ENCODE data around the gene RIMKLB.
"Not testable (repeated sequence)": the region's sequence is repeated elsewhere in the genome, so short reads cannot be mapped to it uniquely, and the experiment has no call there.

The RIMKLB gene

GRCh38 chr12:8701046-8701660 lies 3.4 kb downstream of the RIMKLB start:
- H3K4me3 ChIP-seq (ENCODE audit: low read length) = no peak overlapping the region
- no peak for TF ChIP-seq ZNF274 (IDR thresholded peaks at IDR 0.05; ENCODE audit: low read depth, low read length)

GRCh38 chr12:8702159-8702558 lies 4.4 kb downstream of the RIMKLB start:
- no peak for TF ChIP-seq ZNF274 (IDR thresholded peaks at IDR 0.05; ENCODE audit: low read depth, low read length)
- H3K4me3 ChIP-seq (ENCODE audit: low read length) = no peak overlapping the region

- no peak overlapping the region for H3K4me3 ChIP-seq (ENCODE audit: low read length)
- no peak for TF ChIP-seq ZNF274 (IDR thresholded peaks at IDR 0.05; ENCODE audit: low read depth, low read length)
Observed at GRCh38 chr12:8709124-8709830, 11.5 kb downstream of the RIMKLB start.

- no peak overlapping the region for H3K4me3 ChIP-seq (ENCODE audit: low read length)
- no peak for TF ChIP-seq ZNF274 (IDR thresholded peaks at IDR 0.05; ENCODE audit: low read depth, low read length)
Observed at GRCh38 chr12:8712572-8712971, 14.8 kb downstream of the RIMKLB start.

GRCh38 chr12:8722286-8722800 lies 24.6 kb downstream of the RIMKLB start:
- TF ChIP-seq ZNF274 (IDR thresholded peaks at IDR 0.05; ENCODE audit: low read depth, low read length) = no peak
- no peak overlapping the region for H3K4me3 ChIP-seq (ENCODE audit: low read length)

GRCh38 chr12:8734873-8735381 lies 37.1 kb downstream of the RIMKLB start:
- TF ChIP-seq ZNF274 (IDR thresholded peaks at IDR 0.05; ENCODE audit: low read depth, low read length) = no peak
- H3K4me3 ChIP-seq (ENCODE audit: low read length) = no peak overlapping the region

GRCh38 chr12:8742501-8742900 lies 44.7 kb downstream of the RIMKLB start:
- no peak overlapping the region for H3K4me3 ChIP-seq (ENCODE audit: low read length)
- no peak for TF ChIP-seq ZNF274 (IDR thresholded peaks at IDR 0.05; ENCODE audit: low read depth, low read length)

- not testable (repeated sequence) for H3K4me3 ChIP-seq (ENCODE audit: low read length)
Observed at GRCh38 chr12:8743121-8743520, 45.3 kb downstream of the RIMKLB start.

GRCh38 chr12:8745631-8746030 lies 47.8 kb downstream of the RIMKLB start:
- not testable (repeated sequence) for H3K4me3 ChIP-seq (ENCODE audit: low read length)

GRCh38 chr12:8746046-8746445 lies 48.3 kb downstream of the RIMKLB start:
- no peak for TF ChIP-seq ZNF274 (IDR thresholded peaks at IDR 0.05; ENCODE audit: low read depth, low read length)
- no peak overlapping the region for H3K4me3 ChIP-seq (ENCODE audit: low read length)

GRCh38 chr12:8760076-8760475 lies 62.3 kb downstream of the RIMKLB start:
- H3K4me3 ChIP-seq (ENCODE audit: low read length) = not testable (repeated sequence)

- not testable (repeated sequence) for H3K4me3 ChIP-seq (ENCODE audit: low read length)
Observed at GRCh38 chr12:8762701-8763100, 64.9 kb downstream of the RIMKLB start.

GRCh38 chr12:8766121-8766520 lies 68.3 kb downstream of the RIMKLB start:
- H3K4me3 ChIP-seq (ENCODE audit: low read length) = not testable (repeated sequence)

- no peak overlapping the region for H3K4me3 ChIP-seq (ENCODE audit: low read length)
- TF ChIP-seq ZNF274 (IDR thresholded peaks at IDR 0.05; ENCODE audit: low read depth, low read length) = no peak
Observed at GRCh38 chr12:8770499-8770898, 72.7 kb downstream of the RIMKLB start.

GRCh38 chr12:8771072-8771471 lies 73.3 kb downstream of the RIMKLB start:
- TF ChIP-seq ZNF274 (IDR thresholded peaks at IDR 0.05; ENCODE audit: low read depth, low read length) = no peak
- no peak overlapping the region for H3K4me3 ChIP-seq (ENCODE audit: low read length)

- H3K4me3 ChIP-seq (ENCODE audit: low read length) = no peak overlapping the region
- TF ChIP-seq ZNF274 (IDR thresholded peaks at IDR 0.05; ENCODE audit: low read depth, low read length) = no peak
Observed at GRCh38 chr12:8773461-8773860, 75.7 kb downstream of the RIMKLB start.

All from GM08714 (cell line).